Caco-2 (cell line): ENCODE data around the gene KRT20. TPM values are rescaled to one million over a fixed set of nuclear protein-coding genes. Genes with fewer than 3 reads are reported as not detected.

ENCODE experiments used
- BruUV-seq: library from RNA; stranded (reverse); fragments of 400-500 nt; replicated peaks from 2 replicates; lab custom pipeline; 2021; lab: Mats Ljungman, UMichigan
- CTCF ChIA-PET: fragments of 300-600 bp; sonication (Branson Sonifier 250); formaldehyde crosslinking; loops from one replicate; lab custom pipeline; 2022; ENCODE audit warnings: antibody characterized with exemption; lab: Charles Lee
- POLR2A ChIA-PET: fragments of 300-600 bp; sonication (Branson Sonifier 250); formaldehyde crosslinking; loops from one replicate; lab custom pipeline; 2022; ENCODE audit warnings: antibody characterized with exemption; lab: Charles Lee
- DNase-seq, 2 experiments: peaks; one replicate each; pipeline versions ENCODE4 v3.0.0 to v3.0.0-alpha.2; 2020 to 2022
- H3K27me3 ChIP-seq: replicated peaks from 2 replicates; pipeline ENCODE4 v1.6.0; 2011; ENCODE audit warnings: low read length; ENCODE audit not compliant: control insufficient read depth, insufficient read depth
- H3K36me3 ChIP-seq: 2 replicates; pipeline ENCODE4 v1.5.1; 2011; ENCODE audit warnings: low read length; ENCODE audit not compliant: control insufficient read depth, insufficient read depth
- H3K4me1 ChIP-seq: fragments of 250-450 bp; sonication (Bioruptor Pico); 2 replicates; pipeline ENCODE4 v1.5.1; 2020; ENCODE audit warnings: mild to moderate bottlenecking
- H3K4me3 ChIP-seq: 2 replicates; pipeline ENCODE4 v1.5.1; 2011; ENCODE audit warnings: low read depth, mild to moderate bottlenecking, control low read depth, low read length
- H3K9me3 ChIP-seq: fragments of 250-450 bp; sonication (Bioruptor Pico); 2 replicates; pipeline ENCODE4 v1.5.1; 2020; ENCODE audit warnings: mild to moderate bottlenecking, moderate library complexity
- H3K27ac Mint-ChIP-seq: one replicate; pipeline ENCODE4 v1.8.0; 2022; ENCODE audit warnings: mixed read lengths; ENCODE audit not compliant: unreplicated experiment
- H3K27me3 Mint-ChIP-seq: one replicate; pipeline ENCODE4 v1.8.0; 2022; ENCODE audit warnings: mixed read lengths; ENCODE audit not compliant: insufficient read depth, unreplicated experiment
- H3K36me3 Mint-ChIP-seq: one replicate; pipeline ENCODE4 v1.8.0; 2022; ENCODE audit warnings: mild to moderate bottlenecking, mixed read lengths; ENCODE audit not compliant: insufficient read depth, unreplicated experiment
- H3K4me1 Mint-ChIP-seq: one replicate; pipeline ENCODE4 v1.8.0; 2022; ENCODE audit warnings: low read depth, mixed read lengths; ENCODE audit not compliant: unreplicated experiment
- H3K4me3 Mint-ChIP-seq: one replicate; pipeline ENCODE4 v1.8.0; 2022; ENCODE audit warnings: mild to moderate bottlenecking, moderate library complexity, mixed read lengths; ENCODE audit not compliant: unreplicated experiment
- H3K9me3 Mint-ChIP-seq: one replicate; pipeline ENCODE4 v1.8.0; 2022; ENCODE audit warnings: mixed read lengths; ENCODE audit not compliant: unreplicated experiment
- intact Hi-C: fragments of 100-400 bp; cut with micrococcal nuclease; formaldehyde crosslinking; loops from one replicate; pipeline ENCODE4 v1.10.0; 2022; ENCODE audit not compliant: unreplicated experiment
- total RNA-seq: library from RNA; stranded (reverse); gene quantifications from 2 replicates; pipeline ENCODE4 v1.2.3, GENCODE V29; 2022
- TF ChIP-seq, protein P1 (sequence below), 2 experiments: fragments of 200-600 bp in 1 of 2; IDR thresholded peaks; 1 replicate in 1 of 2; 2 replicates in 1 of 2; pipeline versions ENCODE4 v1.5.1 to v1.8.0; 2011 to 2022; ENCODE audit warnings: antibody characterized with exemption in 1 of 2, control low read depth in 1 of 2, inconsistent platforms in 1 of 2, low read depth in 1 of 2, low read length in 1 of 2, mild to moderate bottlenecking in 1 of 2, moderate library complexity in 1 of 2; ENCODE audit not compliant: insufficient read depth in 1 of 2, severe bottlenecking in 1 of 2, unreplicated experiment in 1 of 2

Gene KRT20
- total RNA-seq, 1 experiment from 2014 or later: 1.0 TPM

DNA sequence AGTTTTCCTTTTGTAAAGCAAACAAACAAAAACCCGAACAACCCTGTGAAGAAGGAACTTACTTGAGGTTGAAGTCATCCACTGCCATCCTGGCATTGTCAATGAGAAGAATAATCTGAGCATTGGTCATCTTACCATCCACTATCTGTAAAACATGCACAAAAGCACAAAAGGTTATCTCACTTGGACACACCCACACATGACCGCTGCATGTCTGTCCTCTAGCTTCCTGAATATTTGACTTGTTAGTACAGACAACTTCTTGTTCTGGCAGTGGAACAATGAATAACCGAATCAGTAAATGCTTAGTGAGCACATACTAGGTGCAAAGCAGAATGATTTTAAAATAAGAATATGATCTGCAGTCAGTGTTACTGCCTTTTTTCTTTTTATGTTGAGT lies 46.3 kb upstream of the KRT20 start:
- no peak overlapping the region for H3K27ac Mint-ChIP-seq
- no TSS peak for BruUV-seq
- no peak overlapping the region for H3K4me3 Mint-ChIP-seq
- Histone ChIP-seq H3K4me3 (no peak overlapping the region), H3K27me3 (no peaks in the 10 kb centered on the region), H3K9me3 (no peaks in the 10 kb centered on the region), H3K36me3 (no peaks in the 10 kb centered on the region), H3K4me1 (peaks cover 37% of the 10 kb centered on the region)
- intact Hi-C loops: no loop called here
- no peaks in the 10 kb centered on the region for H3K9me3 Mint-ChIP-seq
- CTCF ChIA-PET: no interaction called here
- no peak for DNase-seq
- TF ChIP-seq, protein P1, sequence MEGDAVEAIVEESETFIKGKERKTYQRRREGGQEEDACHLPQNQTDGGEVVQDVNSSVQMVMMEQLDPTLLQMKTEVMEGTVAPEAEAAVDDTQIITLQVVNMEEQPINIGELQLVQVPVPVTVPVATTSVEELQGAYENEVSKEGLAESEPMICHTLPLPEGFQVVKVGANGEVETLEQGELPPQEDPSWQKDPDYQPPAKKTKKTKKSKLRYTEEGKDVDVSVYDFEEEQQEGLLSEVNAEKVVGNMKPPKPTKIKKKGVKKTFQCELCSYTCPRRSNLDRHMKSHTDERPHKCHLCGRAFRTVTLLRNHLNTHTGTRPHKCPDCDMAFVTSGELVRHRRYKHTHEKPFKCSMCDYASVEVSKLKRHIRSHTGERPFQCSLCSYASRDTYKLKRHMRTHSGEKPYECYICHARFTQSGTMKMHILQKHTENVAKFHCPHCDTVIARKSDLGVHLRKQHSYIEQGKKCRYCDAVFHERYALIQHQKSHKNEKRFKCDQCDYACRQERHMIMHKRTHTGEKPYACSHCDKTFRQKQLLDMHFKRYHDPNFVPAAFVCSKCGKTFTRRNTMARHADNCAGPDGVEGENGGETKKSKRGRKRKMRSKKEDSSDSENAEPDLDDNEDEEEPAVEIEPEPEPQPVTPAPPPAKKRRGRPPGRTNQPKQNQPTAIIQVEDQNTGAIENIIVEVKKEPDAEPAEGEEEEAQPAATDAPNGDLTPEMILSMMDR (IDR thresholded peaks at IDR 0.05; ENCODE audit: insufficient read depth in 1 of 2, low read depth in 1 of 2, low read length in 1 of 2, severe bottlenecking in 1 of 2, unreplicated experiment in 1 of 2): no peak
- peaks cover 43% of the 10 kb centered on the region for H3K36me3 Mint-ChIP-seq
- H3K4me1 Mint-ChIP-seq: peaks cover 24% of the 10 kb centered on the region
- POLR2A ChIA-PET: no interaction called here
- no peaks in the 10 kb centered on the region for H3K27me3 Mint-ChIP-seq

DNA sequence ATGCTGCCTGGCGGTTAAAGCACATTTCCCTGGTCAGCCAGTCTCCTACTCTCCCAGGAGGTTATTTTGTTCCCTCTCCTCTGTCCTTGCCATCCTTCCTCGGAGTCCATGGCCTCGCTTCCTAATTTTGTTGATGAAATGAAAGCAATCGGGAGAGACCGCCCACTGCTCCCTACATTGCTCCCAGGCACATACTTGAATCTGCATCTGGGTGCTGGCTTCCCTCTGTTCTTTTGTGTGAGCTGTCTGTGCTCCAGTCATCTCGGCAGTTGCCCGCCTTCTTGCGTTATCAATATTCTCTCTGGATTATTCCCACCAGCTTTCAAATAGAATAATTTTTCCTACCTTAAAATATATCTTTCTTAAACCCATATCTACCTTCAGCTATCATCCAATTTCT lies 41.3 kb upstream of the KRT20 start:
- Histone ChIP-seq H3K27me3 (no peaks in the 10 kb centered on the region), H3K36me3 (no peaks in the 10 kb centered on the region), H3K9me3 (no peaks in the 10 kb centered on the region), H3K4me3 (no peak overlapping the region), H3K4me1 (peaks cover 3% of the 10 kb centered on the region)
- H3K27me3 Mint-ChIP-seq: no peaks in the 10 kb centered on the region
- TF ChIP-seq, protein P1 (IDR thresholded peaks at IDR 0.05; ENCODE audit: insufficient read depth in 1 of 2, low read depth in 1 of 2, low read length in 1 of 2, severe bottlenecking in 1 of 2, unreplicated experiment in 1 of 2): no peak
- ChIA-PET CTCF (no interaction called here), POLR2A (no interaction called here)
- intact Hi-C loops: no loop called here
- no peak overlapping the region for H3K27ac Mint-ChIP-seq
- no peak overlapping the region for H3K4me3 Mint-ChIP-seq
- H3K36me3 Mint-ChIP-seq: peaks cover 48% of the 10 kb centered on the region
- no peaks in the 10 kb centered on the region for H3K9me3 Mint-ChIP-seq
- BruUV-seq: no TSS peak
- peaks cover 7% of the 10 kb centered on the region for H3K4me1 Mint-ChIP-seq
- DNase-seq: no peak

DNA sequence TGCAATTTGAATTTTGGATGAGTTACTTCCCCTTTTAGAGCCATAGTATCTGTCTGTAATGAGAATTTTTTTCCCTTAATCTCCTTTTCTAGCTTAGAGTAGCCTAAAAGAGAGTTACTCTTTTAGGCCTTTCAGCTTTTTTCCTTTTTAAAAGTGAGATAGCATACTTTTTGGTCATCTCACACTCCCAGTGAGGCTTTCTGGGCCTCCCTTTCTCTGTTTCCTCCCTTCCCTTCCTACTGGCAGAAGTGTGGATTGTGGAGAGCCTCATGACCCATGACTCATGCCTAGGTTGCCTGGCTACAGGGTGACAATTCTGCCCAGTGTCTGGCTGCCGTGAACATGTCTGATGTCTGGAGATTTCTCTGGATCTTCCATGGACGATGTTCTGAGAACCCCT lies 37.2 kb upstream of the KRT20 start:
- Mint-ChIP-seq H3K4me3 (no peak overlapping the region), H3K27ac (peak overlapping the region; percentile 58), H3K9me3 (no peaks in the 10 kb centered on the region), H3K36me3 (peaks cover 25% of the 10 kb centered on the region), H3K4me1 (peaks cover 7% of the 10 kb centered on the region), H3K27me3 (no peaks in the 10 kb centered on the region)
- ChIA-PET POLR2A (no interaction called here), CTCF (no interaction called here)
- H3K9me3 ChIP-seq: no peaks in the 10 kb centered on the region
- H3K27me3 ChIP-seq: no peaks in the 10 kb centered on the region
- TF ChIP-seq, protein P1 (IDR thresholded peaks at IDR 0.05; ENCODE audit: insufficient read depth in 1 of 2, low read depth in 1 of 2, low read length in 1 of 2, severe bottlenecking in 1 of 2, unreplicated experiment in 1 of 2): no peak
- no peaks in the 10 kb centered on the region for H3K36me3 ChIP-seq
- no TSS peak for BruUV-seq
- no peaks in the 10 kb centered on the region for H3K4me1 ChIP-seq
- H3K4me3 ChIP-seq: no peak overlapping the region
- no peak for DNase-seq
- intact Hi-C loops: no loop called here
